ENCODE measurements around the gene TDRD3. TPM values are rescaled to one million over a fixed set of nuclear protein-coding genes. Genes with fewer than 3 reads are reported as not detected.

The TDRD3 gene
- total and polyA plus RNA-seq, 7 experiments from 2014 or later: 8.3 to 33.6 (median 25.8) TPM

DNA sequence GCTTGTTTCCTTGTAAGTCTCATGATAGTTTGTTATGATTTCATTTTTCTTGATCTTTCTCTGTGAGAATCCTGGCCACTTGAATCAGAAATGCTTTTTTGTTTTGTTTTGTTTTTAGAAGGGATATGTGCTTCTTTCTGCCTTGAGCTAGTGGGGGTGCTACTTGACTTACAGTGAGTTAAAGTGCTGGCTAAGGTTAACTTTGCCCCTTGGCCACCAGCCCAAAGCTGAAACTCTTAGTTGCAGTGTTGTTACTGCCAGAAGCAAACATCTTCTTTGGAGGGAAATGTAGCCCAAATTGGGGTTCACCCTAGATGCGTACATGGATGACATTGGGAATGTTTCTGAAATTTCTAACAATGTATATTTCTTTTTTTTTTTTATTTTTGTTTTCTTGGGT, 57.4 kb downstream of the TDRD3 start:
- Histone ChIP-seq H3K4me1 (ENCODE audit: control insufficient read depth in 2 of 2, insufficient read depth in 2 of 2, low read length in 2 of 2) (no peaks in the 10 kb centered on the region), H3K27ac (ENCODE audit: low read depth, low read length) (no peak overlapping the region), H3K4me3 (ENCODE audit: low read length) (no peak overlapping the region), H3K27me3 (ENCODE audit: control insufficient read depth in 2 of 2, insufficient read depth in 2 of 2, low read length in 2 of 2) (no peaks in the 10 kb centered on the region), H3K36me3 (ENCODE audit: control insufficient read depth in 2 of 3, insufficient read depth in 3 of 3, low read length in 3 of 3) (no peaks in the 10 kb centered on the region), H3K9me3 (ENCODE audit: control insufficient read depth in 2 of 3, low read length in 3 of 3) (no peaks in the 10 kb centered on the region)
- Mint-ChIP-seq H3K4me3 (no peak overlapping the region), H3K9me3 (no peaks in the 10 kb centered on the region), H3K27me3 (no peaks in the 10 kb centered on the region), H3K36me3 (peaks cover 0 to 30% (median 5%) of the 10 kb centered on the region in 5 donors), H3K27ac (no peak overlapping the region), H3K4me1 (no peaks in the 10 kb centered on the region)
- intact Hi-C loops (cut with micrococcal nuclease): no loop called here
- ChIA-PET CTCF (interaction anchor here (0.6 kb wide), 1 partner anchor 776 kb away, joined by 3 read pairs; no protein-coding TSS in a partner anchor), POLR2A (no interaction called here)
- no peak for DNase-seq
- no peak for ATAC-seq

DNA sequence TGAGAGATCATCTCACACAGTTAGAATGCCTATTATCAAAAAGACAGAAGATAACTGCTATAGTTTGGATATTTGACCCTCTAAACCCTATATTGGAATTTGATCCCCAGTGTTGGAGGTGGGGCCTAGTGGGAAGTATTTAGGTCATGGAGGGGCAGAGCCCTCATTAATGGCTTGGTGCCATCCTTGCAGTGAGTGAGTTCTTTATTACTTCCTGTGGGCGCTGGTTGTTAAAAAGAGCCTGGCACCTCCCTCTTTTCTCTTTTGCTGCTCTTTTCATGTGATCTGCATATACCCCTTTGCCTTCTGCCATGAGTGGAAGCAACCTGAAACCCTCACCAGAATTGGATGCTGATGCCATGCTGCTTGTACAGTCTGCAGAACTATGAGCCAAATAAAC, 66.8 kb downstream of the TDRD3 start:
- Histone ChIP-seq H3K4me3 (ENCODE audit: low read length) (no peak overlapping the region), H3K27me3 (ENCODE audit: control insufficient read depth in 2 of 2, insufficient read depth in 2 of 2, low read length in 2 of 2) (no peaks in the 10 kb centered on the region), H3K4me1 (ENCODE audit: control insufficient read depth in 2 of 2, insufficient read depth in 2 of 2, low read length in 2 of 2) (no peaks in the 10 kb centered on the region), H3K27ac (ENCODE audit: low read depth, low read length) (no peak overlapping the region), H3K36me3 (ENCODE audit: control insufficient read depth in 2 of 3, insufficient read depth in 3 of 3, low read length in 3 of 3) (peaks cover 0 to 12% (median 0%) of the 10 kb centered on the region in 3 experiments), H3K9me3 (ENCODE audit: control insufficient read depth in 2 of 3, low read length in 3 of 3) (no peaks in the 10 kb centered on the region)
- Mint-ChIP-seq H3K4me1 (peaks cover 0 to 3% (median 0%) of the 10 kb centered on the region in 7 donors), H3K36me3 (peaks cover 6 to 53% (median 32%) of the 10 kb centered on the region in 5 donors), H3K27ac (peak overlapping the region in 1 of 9 donors; percentile 45), H3K4me3 (no peak overlapping the region), H3K27me3 (no peaks in the 10 kb centered on the region), H3K9me3 (no peaks in the 10 kb centered on the region)
- DNase-seq: no peak
- ChIA-PET CTCF (no interaction called here), POLR2A (no interaction called here)
- intact Hi-C loops (cut with micrococcal nuclease): no loop called here
- no peak for ATAC-seq

DNA sequence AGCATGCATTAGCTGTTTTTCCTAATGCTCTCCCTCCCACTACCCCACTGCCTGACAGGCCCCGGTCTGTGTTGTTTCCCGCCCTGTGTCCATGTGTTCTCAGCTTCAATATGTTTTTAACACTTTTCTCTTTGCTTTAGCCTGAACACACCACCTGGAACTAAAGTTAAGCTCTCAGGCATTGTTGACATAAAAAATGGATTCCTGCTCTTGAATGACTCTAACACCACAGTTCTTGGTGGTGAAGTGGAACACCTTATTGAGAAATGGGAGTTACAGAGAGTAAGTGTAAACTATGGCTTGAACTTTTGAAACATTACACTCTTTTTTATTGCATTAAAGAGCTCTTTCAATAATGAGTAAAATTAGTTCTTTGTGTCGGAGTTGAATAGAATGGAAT, 70.1 kb downstream of the TDRD3 start:
- Mint-ChIP-seq H3K4me1 (peaks cover 0 to 3% (median 0%) of the 10 kb centered on the region in 7 donors), H3K36me3 (peaks cover 10 to 66% (median 44%) of the 10 kb centered on the region in 5 donors), H3K9me3 (no peaks in the 10 kb centered on the region), H3K27ac (peak overlapping the region in 1 of 9 donors; percentile 3), H3K27me3 (no peaks in the 10 kb centered on the region), H3K4me3 (no peak overlapping the region)
- Histone ChIP-seq H3K4me1 (ENCODE audit: control insufficient read depth in 2 of 2, insufficient read depth in 2 of 2, low read length in 2 of 2) (no peaks in the 10 kb centered on the region), H3K4me3 (ENCODE audit: low read length) (no peak overlapping the region), H3K9me3 (ENCODE audit: control insufficient read depth in 2 of 3, low read length in 3 of 3) (no peaks in the 10 kb centered on the region), H3K27me3 (ENCODE audit: control insufficient read depth in 2 of 2, insufficient read depth in 2 of 2, low read length in 2 of 2) (no peaks in the 10 kb centered on the region), H3K36me3 (ENCODE audit: control insufficient read depth in 2 of 3, insufficient read depth in 3 of 3, low read length in 3 of 3) (peaks cover 0 to 2% (median 0%) of the 10 kb centered on the region in 3 experiments), H3K27ac (ENCODE audit: low read depth, low read length) (no peak overlapping the region)
- ChIA-PET CTCF (interaction anchor here (0.6 to 1.2 kb wide), 2 partner anchors 16 to 1616 kb away, joined by 3 to 4 read pairs; no protein-coding TSS in a partner anchor), POLR2A (no interaction called here)
- DNase-seq: no peak
- ATAC-seq: no peak
- intact Hi-C loops (cut with micrococcal nuclease): no loop called here

DNA sequence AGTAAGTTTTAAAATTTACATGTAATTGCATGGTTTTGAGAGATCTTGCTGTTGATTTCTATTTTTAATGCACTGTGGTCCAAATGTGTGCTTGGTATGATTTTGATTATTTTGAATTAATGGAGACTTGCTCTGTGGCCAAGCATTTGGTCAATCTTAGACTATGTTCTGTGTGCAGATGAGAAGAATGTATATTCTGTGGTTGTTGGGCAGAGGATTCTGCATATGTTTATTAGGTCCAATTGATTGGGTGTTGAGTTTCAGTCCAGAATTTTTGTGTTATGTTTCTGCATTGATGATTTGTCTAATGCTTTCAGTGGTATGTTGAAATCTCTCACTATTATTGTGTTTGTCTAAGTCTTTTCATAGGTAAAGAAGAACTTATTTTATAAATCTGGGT, 82.3 kb downstream of the TDRD3 start:
- ChIA-PET CTCF (no interaction called here), POLR2A (no interaction called here)
- ATAC-seq (no peak), DNase-seq (no peak)
- Mint-ChIP-seq H3K36me3 (peaks cover 29 to 88% (median 82%) of the 10 kb centered on the region in 5 donors), H3K27ac (no peak overlapping the region), H3K9me3 (peaks cover 5 to 41% (median 14%) of the 10 kb centered on the region in 11 donors), H3K4me1 (peaks cover 0 to 9% (median 0%) of the 10 kb centered on the region in 7 donors), H3K27me3 (no peaks in the 10 kb centered on the region), H3K4me3 (no peak overlapping the region)
- Histone ChIP-seq H3K27ac (ENCODE audit: low read depth, low read length) (no peak overlapping the region), H3K9me3 (ENCODE audit: control insufficient read depth in 2 of 3, low read length in 3 of 3) (peaks cover 0 to 6% (median 0%) of the 10 kb centered on the region in 3 experiments), H3K27me3 (ENCODE audit: control insufficient read depth in 2 of 2, insufficient read depth in 2 of 2, low read length in 2 of 2) (no peaks in the 10 kb centered on the region), H3K4me1 (ENCODE audit: control insufficient read depth in 2 of 2, insufficient read depth in 2 of 2, low read length in 2 of 2) (no peaks in the 10 kb centered on the region), H3K36me3 (ENCODE audit: control insufficient read depth in 2 of 3, insufficient read depth in 3 of 3, low read length in 3 of 3) (peaks cover 0 to 6% (median 0%) of the 10 kb centered on the region in 3 experiments), H3K4me3 (ENCODE audit: low read length) (no peak overlapping the region)
- intact Hi-C loops (cut with micrococcal nuclease): loop anchor here in 1 of 2 donors (10.0 kb wide), 1 partner anchor 64 kb away; no protein-coding TSS in a partner anchor

DNA sequence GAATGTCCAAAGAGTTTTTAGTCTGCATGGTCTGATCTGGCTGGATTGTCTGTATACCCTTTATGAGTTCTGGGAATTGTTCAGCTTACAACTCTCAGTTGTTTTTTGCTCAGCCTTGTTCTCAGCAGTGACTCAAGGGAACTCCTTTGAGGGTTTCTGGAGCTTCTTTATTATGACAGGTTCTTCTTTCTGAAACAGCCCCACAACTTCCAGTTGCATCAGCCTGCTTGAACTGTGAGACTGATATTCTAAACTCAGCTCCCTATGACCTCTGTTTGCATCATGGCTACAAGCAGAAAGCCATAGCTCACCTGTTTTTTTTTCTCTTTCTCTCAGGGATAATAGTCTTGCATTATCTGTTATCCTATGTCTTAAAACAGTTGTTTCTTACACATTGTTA, 85.0 kb downstream of the TDRD3 start:
- H3K4me3 ChIP-seq (ENCODE audit: low read length): no peak overlapping the region
- H3K36me3 ChIP-seq (ENCODE audit: control insufficient read depth in 2 of 3, insufficient read depth in 3 of 3, low read length in 3 of 3): peaks cover 0 to 20% (median 0%) of the 10 kb centered on the region in 3 experiments
- ChIA-PET POLR2A (interaction anchor here (0.5 kb wide), 1 partner anchor 53 kb away, joined by 4 read pairs; no protein-coding TSS in a partner anchor), CTCF (no interaction called here)
- H3K27me3 ChIP-seq (ENCODE audit: control insufficient read depth in 2 of 2, insufficient read depth in 2 of 2, low read length in 2 of 2): no peaks in the 10 kb centered on the region
- no peaks in the 10 kb centered on the region for H3K4me1 ChIP-seq (ENCODE audit: control insufficient read depth in 2 of 2, insufficient read depth in 2 of 2, low read length in 2 of 2)
- H3K4me1 Mint-ChIP-seq: peaks cover 0 to 9% (median 0%) of the 10 kb centered on the region in 7 donors
- no peaks in the 10 kb centered on the region for H3K27me3 Mint-ChIP-seq
- intact Hi-C loops (cut with micrococcal nuclease): no loop called here
- H3K9me3 ChIP-seq (ENCODE audit: control insufficient read depth in 2 of 3, low read length in 3 of 3): peaks cover 0 to 6% (median 0%) of the 10 kb centered on the region in 3 experiments
- H3K27ac Mint-ChIP-seq: no peak overlapping the region
- H3K4me3 Mint-ChIP-seq: no peak overlapping the region
- DNase-seq (no peak), ATAC-seq (no peak)
- H3K27ac ChIP-seq (ENCODE audit: low read depth, low read length): no peak overlapping the region
- H3K9me3 Mint-ChIP-seq: peaks cover 0 to 35% (median 14%) of the 10 kb centered on the region in 11 donors
- peaks cover 36 to 86% (median 81%) of the 10 kb centered on the region in 5 donors for H3K36me3 Mint-ChIP-seq

DNA sequence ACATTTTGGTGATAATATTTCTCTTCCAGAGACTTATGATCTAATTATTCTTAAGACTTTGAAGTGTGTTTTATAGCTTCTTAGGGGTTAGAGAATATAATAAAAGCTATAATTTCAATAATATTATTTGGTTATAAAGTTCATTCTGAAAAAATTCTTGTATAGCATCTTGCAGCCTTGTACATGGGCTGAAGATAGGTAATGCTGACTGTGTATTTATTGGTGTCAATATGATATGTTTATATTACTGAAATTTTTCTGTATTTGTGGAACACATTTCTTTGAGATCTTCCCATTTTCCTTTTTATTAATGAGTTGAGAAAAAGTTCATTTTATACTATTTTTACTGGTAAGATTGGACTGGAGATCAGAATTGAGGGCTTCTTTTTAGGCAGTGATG, 87.8 kb downstream of the TDRD3 start:
- ChIA-PET CTCF (no interaction called here), POLR2A (no interaction called here)
- peaks cover 0 to 23% (median 0%) of the 10 kb centered on the region in 3 experiments for H3K36me3 ChIP-seq (ENCODE audit: control insufficient read depth in 2 of 3, insufficient read depth in 3 of 3, low read length in 3 of 3)
- Mint-ChIP-seq H3K36me3 (peaks cover 38 to 86% (median 77%) of the 10 kb centered on the region in 5 donors), H3K4me1 (peaks cover 0 to 15% (median 5%) of the 10 kb centered on the region in 7 donors), H3K4me3 (no peak overlapping the region), H3K27me3 (no peaks in the 10 kb centered on the region), H3K9me3 (peaks cover 0 to 35% (median 16%) of the 10 kb centered on the region in 11 donors), H3K27ac (no peak overlapping the region)
- H3K9me3 ChIP-seq (ENCODE audit: control insufficient read depth in 2 of 3, low read length in 3 of 3): peaks cover 0 to 6% (median 0%) of the 10 kb centered on the region in 3 experiments
- H3K4me1 ChIP-seq (ENCODE audit: control insufficient read depth in 2 of 2, insufficient read depth in 2 of 2, low read length in 2 of 2): no peaks in the 10 kb centered on the region
- DNase-seq: no peak
- intact Hi-C loops (cut with micrococcal nuclease): no loop called here
- no peak for ATAC-seq
- H3K27ac ChIP-seq (ENCODE audit: low read depth, low read length): no peak overlapping the region
- H3K27me3 ChIP-seq (ENCODE audit: control insufficient read depth in 2 of 2, insufficient read depth in 2 of 2, low read length in 2 of 2): no peaks in the 10 kb centered on the region
- no peak overlapping the region for H3K4me3 ChIP-seq (ENCODE audit: low read length)

DNA sequence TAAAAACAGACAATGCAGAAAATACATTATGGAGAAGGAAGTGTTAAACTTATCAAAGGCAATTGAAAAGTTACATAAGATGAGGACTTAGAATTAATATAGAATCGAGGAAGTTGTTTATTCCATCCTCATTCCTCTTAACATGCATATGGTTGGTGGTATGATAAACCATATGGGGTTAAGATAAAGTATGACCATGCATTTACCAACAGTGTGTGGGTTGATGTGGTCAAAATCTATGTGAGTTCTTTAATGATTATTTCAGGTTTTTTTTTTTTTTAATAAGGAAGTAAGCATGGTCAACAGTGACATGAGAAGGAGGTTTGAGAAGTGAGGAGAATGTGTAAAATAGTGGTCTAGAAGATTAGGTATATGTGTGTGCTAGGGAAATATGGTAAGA, 94.5 kb downstream of the TDRD3 start:
- H3K27me3 ChIP-seq (ENCODE audit: control insufficient read depth in 2 of 2, insufficient read depth in 2 of 2, low read length in 2 of 2): no peaks in the 10 kb centered on the region
- H3K4me1 Mint-ChIP-seq: peaks cover 0 to 12% (median 5%) of the 10 kb centered on the region in 7 donors
- no peak overlapping the region for H3K27ac Mint-ChIP-seq
- ChIA-PET POLR2A (no interaction called here), CTCF (no interaction called here)
- no peak overlapping the region for H3K4me3 ChIP-seq (ENCODE audit: low read length)
- ATAC-seq (no peak), DNase-seq (no peak)
- no peak overlapping the region for H3K4me3 Mint-ChIP-seq
- intact Hi-C loops (cut with micrococcal nuclease): no loop called here
- no peaks in the 10 kb centered on the region for H3K9me3 ChIP-seq (ENCODE audit: control insufficient read depth in 2 of 3, low read length in 3 of 3)
- no peaks in the 10 kb centered on the region for H3K4me1 ChIP-seq (ENCODE audit: control insufficient read depth in 2 of 2, insufficient read depth in 2 of 2, low read length in 2 of 2)
- peaks cover 29 to 79% (median 72%) of the 10 kb centered on the region in 5 donors for H3K36me3 Mint-ChIP-seq
- H3K36me3 ChIP-seq (ENCODE audit: control insufficient read depth in 2 of 3, insufficient read depth in 3 of 3, low read length in 3 of 3): peaks cover 0 to 36% (median 3%) of the 10 kb centered on the region in 3 experiments
- no peaks in the 10 kb centered on the region for H3K27me3 Mint-ChIP-seq
- no peak overlapping the region for H3K27ac ChIP-seq (ENCODE audit: low read depth, low read length)
- H3K9me3 Mint-ChIP-seq: peaks cover 0 to 35% (median 8%) of the 10 kb centered on the region in 11 donors
